PC-9 (cell line): ENCODE data around the gene KIAA0513. TPM values are rescaled to one million over a fixed set of nuclear protein-coding genes. Genes with fewer than 3 reads are reported as not detected.

Experiments used
- BruUV-seq: library from RNA; stranded (reverse); fragments of 400-500 nt; replicated peaks from 2 replicates; lab custom pipeline; 2021; lab: Mats Ljungman, UMichigan
- CTCF ChIA-PET: fragments of 300-600 bp; sonication (Branson Sonifier 250); formaldehyde crosslinking; loops from one replicate; lab custom pipeline; 2022; ENCODE audit warnings: antibody characterized with exemption; lab: Charles Lee
- POLR2A ChIA-PET: fragments of 300-600 bp; sonication (Branson Sonifier 250); formaldehyde crosslinking; loops from one replicate; lab custom pipeline; 2022; ENCODE audit warnings: antibody characterized with exemption; ENCODE audit not compliant: unreplicated experiment; lab: Charles Lee
- DNase-seq, 2 experiments: peaks; one replicate each; pipeline versions ENCODE4 v3.0.0 to v3.0.0-alpha.2; 2015 to 2022; ENCODE audit warnings: mixed read lengths in 1 of 2
- H2AFZ ChIP-seq: fragments of 200-600 bp; sonication (generic); 2 replicates; pipeline ENCODE4 v1.8.1; 2017; ENCODE audit warnings: antibody characterized with exemption
- H3F3A ChIP-seq: fragments of 200-600 bp; sonication (generic); 2 replicates; pipeline ENCODE4 v1.8.1; 2017; ENCODE audit warnings: antibody characterized with exemption, mild to moderate bottlenecking, low read depth; ENCODE audit not compliant: insufficient read depth
- H3K27ac ChIP-seq: fragments of 200-600 bp; sonication (generic); 2 replicates; pipeline ENCODE4 v1.6.1; 2016; ENCODE audit warnings: mixed run types
- H3K27me3 ChIP-seq: fragments of 200-600 bp; sonication (generic); 2 replicates; pipeline ENCODE4 v1.6.1; 2016; ENCODE audit warnings: low read depth, mixed run types; ENCODE audit not compliant: insufficient read depth
- H3K36me3 ChIP-seq: fragments of 200-600 bp; sonication (generic); 2 replicates; pipeline ENCODE4 v1.6.1; 2016; ENCODE audit warnings: low read depth, mixed run types
- H3K4me1 ChIP-seq: fragments of 200-600 bp; sonication (generic); replicated peaks from 2 replicates; pipeline ENCODE4 v1.6.1; 2016; ENCODE audit warnings: mixed run types; ENCODE audit not compliant: insufficient read depth
- H3K4me2 ChIP-seq: fragments of 200-600 bp; sonication (generic); 2 replicates; pipeline ENCODE4 v1.6.1; 2017; ENCODE audit warnings: mixed run types
- H3K4me3 ChIP-seq: fragments of 200-600 bp; sonication (generic); 2 replicates; pipeline ENCODE4 v1.6.1; 2016; ENCODE audit warnings: mixed run types
- H3K79me2 ChIP-seq: fragments of 200-600 bp; sonication (generic); 2 replicates; pipeline ENCODE4 v1.6.1; 2017; ENCODE audit warnings: low read depth, mixed run types
- H3K9me2 ChIP-seq: fragments of 200-600 bp; sonication (generic); 2 replicates; pipeline ENCODE4 v1.8.1; 2017; ENCODE audit warnings: mild to moderate bottlenecking; ENCODE audit not compliant: insufficient read depth
- H3K9me3 ChIP-seq: fragments of 200-600 bp; sonication (generic); 2 replicates; pipeline ENCODE4 v1.8.1; 2016; ENCODE audit warnings: low read depth; ENCODE audit not compliant: insufficient read depth
- H4K20me1 ChIP-seq: fragments of 200-600 bp; sonication (generic); 2 replicates; pipeline ENCODE4 v1.8.1; 2017; ENCODE audit not compliant: insufficient read depth
- CTCF ChIP-seq: fragments of 200-600 bp; sonication (generic); conservative IDR thresholded peaks from 2 replicates; pipeline ENCODE4 v1.6.1; 2017; ENCODE audit warnings: mixed run types, antibody characterized with exemption, mild to moderate bottlenecking, moderate library complexity
- EZH2 ChIP-seq: fragments of 200-600 bp; sonication (generic); IDR thresholded peaks from 2 replicates; pipeline ENCODE4 v1.8.0; 2017; ENCODE audit warnings: antibody characterized with exemption, low read depth
- intact Hi-C: fragments of 100-400 bp; cut with micrococcal nuclease; formaldehyde crosslinking; loops from one replicate; pipeline ENCODE4 v1.10.0; 2022; ENCODE audit not compliant: unreplicated experiment
- total RNA-seq: library from RNA; stranded (reverse); gene quantifications from 2 replicates; pipeline ENCODE4 v1.2.3, GENCODE V29; 2021

Gene KIAA0513
- total RNA-seq, 1 experiment from 2014 or later, result 4.3 TPM

GRCh38 chr16:85017633-85018032 lies 10.0 kb upstream of the KIAA0513 start:
- Histone ChIP-seq H3K4me1 (peaks cover 19% of the 10 kb centered on the region; the same call in 1 of the 2 replicates), H3K4me2 (no peak overlapping the region), H2AFZ (no peak overlapping the region), H3K36me3 (no peaks in the 10 kb centered on the region), H3K9me2 (no peaks in the 10 kb centered on the region), H3F3A (peaks cover 13% of the 10 kb centered on the region; the same call in 1 of the 2 replicates), H3K27ac (no peak overlapping the region), H4K20me1 (no peaks in the 10 kb centered on the region), H3K4me3 (no peak overlapping the region), H3K27me3 (no peaks in the 10 kb centered on the region), H3K9me3 (no peaks in the 10 kb centered on the region), H3K79me2 (no peaks in the 10 kb centered on the region)
- DNase-seq, result no peak
- ChIA-PET POLR2A (no interaction called here), CTCF (no interaction called here)
- no TSS peak for BruUV-seq
- intact Hi-C loops, result loop anchor here (1.0 kb wide), 1 partner anchor 9 kb away; no protein-coding TSS in a partner anchor
- TF ChIP-seq EZH2, result no peak
- TF ChIP-seq CTCF, result no peak

GRCh38 chr16:85018529-85019236 lies 8.9 kb upstream of the KIAA0513 start:
- Histone ChIP-seq H3K79me2 (no peaks in the 10 kb centered on the region), H2AFZ (no peak overlapping the region), H3K4me1 (peaks cover 19% of the 10 kb centered on the region; the same call in 1 of the 2 replicates), H3K4me3 (no peak overlapping the region), H3K9me3 (no peaks in the 10 kb centered on the region), H3F3A (peaks cover 13% of the 10 kb centered on the region; the same call in 1 of the 2 replicates), H3K27me3 (no peaks in the 10 kb centered on the region), H3K27ac (no peak overlapping the region), H3K36me3 (no peaks in the 10 kb centered on the region), H4K20me1 (no peaks in the 10 kb centered on the region), H3K4me2 (no peak overlapping the region), H3K9me2 (no peaks in the 10 kb centered on the region)
- POLR2A ChIA-PET, result no interaction called here
- CTCF ChIA-PET, result no interaction called here
- BruUV-seq, result TSS peak; percentile 80
- no peak for TF ChIP-seq CTCF
- no peak for TF ChIP-seq EZH2
- peak in 1 of 2 experiments; percentile 59 for DNase-seq
- intact Hi-C loops, result no loop called here

GRCh38 chr16:85019659-85020245 lies 7.8 kb upstream of the KIAA0513 start:
- ChIA-PET CTCF (interaction anchor here (1.4 kb wide), 1 partner anchor 48 kb away, joined by 3 read pairs; no protein-coding TSS in a partner anchor), POLR2A (interaction anchor here (0.8 kb wide), 1 partner anchor 43 kb away, joined by 3 read pairs; no protein-coding TSS in a partner anchor)
- Histone ChIP-seq H3K9me2 (no peaks in the 10 kb centered on the region), H3K79me2 (no peaks in the 10 kb centered on the region), H3K4me3 (no peak overlapping the region), H3K27ac (no peak overlapping the region), H2AFZ (no peak overlapping the region), H3K27me3 (no peaks in the 10 kb centered on the region), H4K20me1 (no peaks in the 10 kb centered on the region), H3K9me3 (no peaks in the 10 kb centered on the region), H3F3A (peaks cover 6% of the 10 kb centered on the region; the same call in 1 of the 2 replicates), H3K36me3 (no peaks in the 10 kb centered on the region), H3K4me2 (no peak overlapping the region), H3K4me1 (peaks cover 19% of the 10 kb centered on the region; the same call in 1 of the 2 replicates)
- no TSS peak for BruUV-seq
- intact Hi-C loops, result no loop called here
- DNase-seq, result no peak
- TF ChIP-seq CTCF (no peak), EZH2 (no peak)
